Esophagus squamous epithelium (tissue), 5 donors: ENCODE measurements around the gene ERO1B. TPM values are rescaled to one million over a fixed set of nuclear protein-coding genes. Genes with fewer than 3 reads are reported as not detected.

Experiments
- DNase-seq: peaks from one replicate; lab custom pipeline; 2025; lab: John Stamatoyannopoulos, UW
- H3K27ac ChIP-seq, 4 donors: fragments of 200-600 bp; sonication (generic); one replicate each; pipeline ENCODE4 v1.5.1; 2016 to 2019; ENCODE audit warnings: mild to moderate bottlenecking in 1 of 4
- H3K27me3 ChIP-seq, 4 donors: fragments of 200-600 bp; sonication (generic); 1 replicate in 3 of 4; 2 replicates in 1 of 4; pipeline versions ENCODE4 v1.5.1 to v1.6.0; 2017 to 2021; ENCODE audit warnings: antibody characterized with exemption in 1 of 4
- H3K36me3 ChIP-seq, 3 donors: fragments of 200-600 bp; sonication (generic); one replicate each; pipeline ENCODE4 v1.5.1; 2016 to 2019
- H3K4me1 ChIP-seq, 3 donors: fragments of 200-600 bp; sonication (generic); one replicate each; pipeline ENCODE4 v1.5.1; 2017 to 2019
- H3K4me3 ChIP-seq, 4 donors: fragments of 200-600 bp; sonication (generic); 1 replicate in 3 of 4; 2 replicates in 1 of 4; pipeline ENCODE4 v1.5.1; 2016 to 2019; ENCODE audit warnings: mild to moderate bottlenecking in 2 of 4, moderate library complexity in 1 of 4
- H3K9me3 ChIP-seq, 3 donors: fragments of 200-600 bp; sonication (generic); one replicate each; pipeline ENCODE4 v1.5.1; 2016 to 2019
- POLR2A ChIP-seq, 4 donors: fragments of 450-650 bp; IDR thresholded peaks; one replicate each; pipeline ENCODE4 v1.6.1; 2017; ENCODE audit warnings: antibody characterized with exemption in 4 of 4, mild to moderate bottlenecking in 4 of 4, moderate library complexity in 3 of 4
- WGBS, 2 donors: methylation state at CpG; one replicate each; pipeline ENCODE4 v1.1.5; 2018; 5-methylcytosine and 5-hydroxymethylcytosine counted together
- intact Hi-C: fragments of 100-400 bp; cut with DNase I; formaldehyde crosslinking; loops from one replicate; pipeline ENCODE4 v1.15.0; 2022
- total RNA-seq, 4 donors: library from RNA; depleted of rRNA; stranded (reverse); fragments of >200 nt; gene quantifications; one replicate each; pipeline ENCODE4 v1.1.0, GENCODE V29; 2016
- TF ChIP-seq, protein P1 (sequence below), 6 experiments: fragments of 450-650 bp in 4 of 6; fragments of 200-600 bp in 2 of 6; sonication (generic) in 2 of 6; IDR thresholded peaks; one replicate each; pipeline ENCODE4 v1.5.1; 2016 to 2019; ENCODE audit warnings: antibody characterized with exemption in 6 of 6, mild to moderate bottlenecking in 4 of 6, moderate library complexity in 4 of 6
- donor health status: DM: yes; HTN: yes; CAD: no.

The ERO1B gene
- total RNA-seq, 4 donors from 2014 or later, result 1.2 to 6.3 (median 2.4) TPM

DNA sequence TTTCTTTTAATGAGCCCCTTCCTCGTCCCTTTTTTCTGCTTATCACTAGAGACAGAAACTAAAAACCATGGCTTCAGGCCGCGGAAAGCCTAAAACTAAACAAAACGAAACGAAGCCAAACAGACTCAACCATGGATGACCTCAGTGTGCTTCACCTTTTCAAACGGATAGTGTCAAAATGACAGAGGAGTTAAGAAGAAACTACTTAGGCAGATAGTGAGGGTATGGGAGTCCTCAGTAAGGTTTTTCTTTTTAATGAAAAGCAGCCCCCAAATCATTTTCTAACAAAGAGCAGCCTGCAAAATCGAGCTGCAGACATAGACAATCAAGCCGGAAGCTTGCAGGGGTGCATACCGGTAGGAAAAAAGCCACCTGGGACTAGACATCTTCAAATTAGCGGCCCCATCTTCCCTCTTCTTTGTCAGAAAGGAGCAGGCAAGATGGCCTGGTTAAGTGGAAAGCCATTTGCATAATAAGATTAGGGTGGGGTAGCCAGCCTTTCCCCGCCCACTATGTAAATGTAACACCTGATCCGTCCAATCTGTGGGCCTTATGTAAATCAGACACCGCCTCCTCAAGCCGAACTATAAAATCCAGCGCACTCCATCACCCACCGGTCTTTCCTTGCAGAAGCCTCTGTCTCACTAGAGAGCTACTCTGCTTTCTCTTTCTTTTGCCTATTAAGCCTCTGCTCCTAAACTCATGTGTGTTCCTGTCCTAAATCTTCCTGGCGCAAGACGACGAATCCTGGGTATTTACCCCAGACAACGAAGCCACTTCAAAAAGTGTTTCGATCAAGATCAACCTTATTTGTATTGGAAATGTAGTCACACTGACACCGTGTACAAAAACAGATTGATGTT is 6.2 kb upstream of the ERO1B start:
- DNase-seq, result no peak
- no peak overlapping the region for H3K4me3 ChIP-seq
- no peaks in the 10 kb centered on the region for H3K4me1 ChIP-seq
- TF ChIP-seq POLR2A (IDR thresholded peaks at IDR 0.05), result no peak
- TF ChIP-seq, protein P1, sequence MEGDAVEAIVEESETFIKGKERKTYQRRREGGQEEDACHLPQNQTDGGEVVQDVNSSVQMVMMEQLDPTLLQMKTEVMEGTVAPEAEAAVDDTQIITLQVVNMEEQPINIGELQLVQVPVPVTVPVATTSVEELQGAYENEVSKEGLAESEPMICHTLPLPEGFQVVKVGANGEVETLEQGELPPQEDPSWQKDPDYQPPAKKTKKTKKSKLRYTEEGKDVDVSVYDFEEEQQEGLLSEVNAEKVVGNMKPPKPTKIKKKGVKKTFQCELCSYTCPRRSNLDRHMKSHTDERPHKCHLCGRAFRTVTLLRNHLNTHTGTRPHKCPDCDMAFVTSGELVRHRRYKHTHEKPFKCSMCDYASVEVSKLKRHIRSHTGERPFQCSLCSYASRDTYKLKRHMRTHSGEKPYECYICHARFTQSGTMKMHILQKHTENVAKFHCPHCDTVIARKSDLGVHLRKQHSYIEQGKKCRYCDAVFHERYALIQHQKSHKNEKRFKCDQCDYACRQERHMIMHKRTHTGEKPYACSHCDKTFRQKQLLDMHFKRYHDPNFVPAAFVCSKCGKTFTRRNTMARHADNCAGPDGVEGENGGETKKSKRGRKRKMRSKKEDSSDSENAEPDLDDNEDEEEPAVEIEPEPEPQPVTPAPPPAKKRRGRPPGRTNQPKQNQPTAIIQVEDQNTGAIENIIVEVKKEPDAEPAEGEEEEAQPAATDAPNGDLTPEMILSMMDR (IDR thresholded peaks at IDR 0.05), result no peak
- H3K27me3 ChIP-seq, result peaks cover 0 to 24% (median 0%) of the 10 kb centered on the region in 4 donors
- 79 to 86% methylated on average over 22 of the region's 22 CpGs for WGBS, 2 donors
- no peaks in the 10 kb centered on the region for H3K9me3 ChIP-seq
- no peak overlapping the region for H3K27ac ChIP-seq
- intact Hi-C loops, result no loop called here
- no peaks in the 10 kb centered on the region for H3K36me3 ChIP-seq

DNA sequence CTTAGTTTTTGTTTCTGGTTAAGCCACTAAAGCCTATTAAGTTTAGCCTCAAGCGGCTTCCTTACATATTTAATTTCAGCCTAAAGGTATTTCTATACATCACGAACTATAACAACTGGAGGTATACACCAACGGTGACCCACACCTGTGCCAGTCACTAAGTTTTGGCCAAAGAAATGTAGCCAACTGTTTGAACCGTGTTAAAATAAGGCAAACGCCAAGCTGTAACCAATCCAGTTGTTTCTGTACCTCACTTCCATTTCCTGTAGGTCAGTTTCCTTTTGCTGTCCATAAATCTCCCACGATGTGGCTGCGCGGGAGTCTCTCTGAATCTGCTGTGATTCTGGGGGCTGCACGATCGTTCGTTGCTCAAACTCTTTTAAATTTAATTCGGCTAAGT is 5.6 kb upstream of the ERO1B start:
- intact Hi-C loops, result no loop called here
- TF ChIP-seq, protein P1 (IDR thresholded peaks at IDR 0.05), result no peak
- no peak for TF ChIP-seq POLR2A (IDR thresholded peaks at IDR 0.05)
- WGBS, 2 donors, result 90 to 93% methylated on average over 12 of the region's 12 CpGs

DNA sequence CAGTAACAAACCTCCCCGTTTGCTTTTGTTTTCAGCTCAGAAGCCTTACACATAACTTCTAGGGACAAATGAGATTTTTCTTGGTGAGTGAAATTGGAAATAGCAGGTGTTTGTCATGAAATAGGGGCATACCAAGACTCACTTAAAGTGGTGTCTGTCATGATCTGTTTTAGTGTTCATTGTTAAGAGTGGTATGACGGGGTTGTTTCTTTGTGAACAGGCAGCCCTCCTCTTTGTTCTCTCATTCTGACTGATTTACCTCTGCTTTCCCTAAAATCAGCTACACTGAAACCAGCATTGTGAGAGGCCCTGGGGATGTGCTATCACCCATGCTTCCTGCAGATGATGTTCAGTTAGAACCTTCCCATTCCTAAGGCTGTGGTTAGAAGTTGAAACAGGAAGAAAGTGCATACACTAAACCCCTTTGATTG is 2.5 kb upstream of the ERO1B start:
- peaks cover 0 to 29% (median 0%) of the 10 kb centered on the region in 4 donors for H3K27me3 ChIP-seq
- no peak overlapping the region for H3K27ac ChIP-seq
- H3K4me3 ChIP-seq, result no peak overlapping the region
- DNase-seq, result no peak
- intact Hi-C loops, result no loop called here
- H3K4me1 ChIP-seq, result peaks cover 0 to 17% (median 7%) of the 10 kb centered on the region in 3 donors
- no peaks in the 10 kb centered on the region for H3K9me3 ChIP-seq
- WGBS, 2 donors, result 64 to 72% methylated on average over 2 of the region's 2 CpGs
- TF ChIP-seq, protein P1 (IDR thresholded peaks at IDR 0.05), result no peak
- TF ChIP-seq POLR2A (IDR thresholded peaks at IDR 0.05), result no peak
- no peaks in the 10 kb centered on the region for H3K36me3 ChIP-seq

More for the DNA sequence above, 5.6 kb upstream of the ERO1B start:
- DNase-seq, result no peak
- Histone ChIP-seq H3K9me3 (no peaks in the 10 kb centered on the region), H3K27ac (no peak overlapping the region), H3K36me3 (no peaks in the 10 kb centered on the region), H3K4me3 (no peak overlapping the region), H3K4me1 (peaks cover 0 to 5% (median 3%) of the 10 kb centered on the region in 3 donors), H3K27me3 (peaks cover 0 to 29% (median 0%) of the 10 kb centered on the region in 4 donors)

DNA sequence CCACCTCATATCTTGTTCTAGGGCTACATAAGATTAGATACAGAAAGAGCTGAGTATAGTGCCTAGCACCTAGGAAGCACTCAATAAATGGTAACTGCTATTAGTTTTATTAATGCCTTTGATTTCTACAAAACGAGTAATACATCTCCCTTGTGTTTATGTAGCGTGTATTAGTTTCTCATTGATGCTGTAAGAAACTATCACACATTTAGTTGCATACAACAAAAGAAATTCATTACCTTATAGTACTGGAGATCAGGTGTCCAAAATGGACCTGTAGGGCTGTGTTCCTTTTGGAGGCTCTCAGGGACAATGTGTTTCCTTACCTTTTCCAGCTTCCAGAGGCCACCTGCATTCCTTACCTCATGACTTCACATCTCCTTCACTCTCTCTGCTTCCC is 961 bp upstream of the ERO1B start:
- Histone ChIP-seq H3K27ac (no peak overlapping the region), H3K36me3 (no peaks in the 10 kb centered on the region), H3K4me1 (peaks cover 0 to 17% (median 7%) of the 10 kb centered on the region in 3 donors), H3K9me3 (no peaks in the 10 kb centered on the region), H3K27me3 (peaks cover 0 to 26% (median 0%) of the 10 kb centered on the region in 4 donors), H3K4me3 (peak overlapping the region; percentile 71 to 99 (median 84))
- DNase-seq, result no peak
- intact Hi-C loops, result no loop called here
- 58 to 65% methylated on average over 2 of the region's 2 CpGs for WGBS, 2 donors
- TF ChIP-seq POLR2A (IDR thresholded peaks at IDR 0.05), result no peak
- TF ChIP-seq, protein P1 (IDR thresholded peaks at IDR 0.05), result no peak

DNA sequence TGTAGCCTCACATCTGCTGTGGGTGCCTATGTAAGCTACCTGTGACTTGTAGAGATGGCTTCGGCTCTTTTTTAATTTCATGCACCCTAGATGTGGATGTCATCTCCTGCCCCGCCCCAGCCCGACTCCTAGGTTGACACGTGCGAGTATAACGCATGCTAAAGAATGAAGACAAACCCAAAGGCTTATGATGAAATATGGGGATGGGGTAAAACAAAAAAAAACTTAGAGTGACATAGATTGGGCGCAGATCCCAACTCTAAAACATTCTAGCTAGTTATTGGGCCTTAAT is 613 bp upstream of the ERO1B start:
- Histone ChIP-seq H3K4me3 (peak overlapping the region; percentile 71 to 99 (median 84)), H3K27ac (peak overlapping the region; percentile 76 to 94 (median 84)), H3K36me3 (no peaks in the 10 kb centered on the region), H3K27me3 (peaks cover 0 to 22% (median 0%) of the 10 kb centered on the region in 4 donors), H3K9me3 (no peaks in the 10 kb centered on the region), H3K4me1 (peaks cover 0 to 17% (median 7%) of the 10 kb centered on the region in 3 donors)
- no peak for TF ChIP-seq POLR2A (IDR thresholded peaks at IDR 0.05)
- TF ChIP-seq, protein P1 (IDR thresholded peaks at IDR 0.05), result no peak
- intact Hi-C loops, result no loop called here
- no peak for DNase-seq
- 7 to 12% methylated on average over 7 of the region's 7 CpGs for WGBS, 2 donors
